ENCODE results near the gene ADAT3.

DNA sequence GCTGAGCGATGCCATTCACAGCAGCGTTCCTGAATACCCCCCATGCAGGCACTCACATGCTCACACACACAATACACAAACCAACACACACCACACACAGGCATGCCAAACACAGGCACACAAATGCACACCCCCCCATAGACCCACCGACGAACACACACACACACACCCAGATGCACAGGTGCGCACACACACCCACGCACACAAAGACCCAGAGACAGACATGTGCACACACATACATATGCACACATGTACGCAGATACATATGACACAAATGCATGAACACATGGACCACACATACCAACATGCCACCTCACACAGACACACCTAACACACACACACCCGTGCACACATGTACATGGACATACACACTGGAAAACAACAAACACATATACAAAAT is 28.7 kb downstream of the ADAT3 start:
- TF ChIP-seq, protein P1, sequence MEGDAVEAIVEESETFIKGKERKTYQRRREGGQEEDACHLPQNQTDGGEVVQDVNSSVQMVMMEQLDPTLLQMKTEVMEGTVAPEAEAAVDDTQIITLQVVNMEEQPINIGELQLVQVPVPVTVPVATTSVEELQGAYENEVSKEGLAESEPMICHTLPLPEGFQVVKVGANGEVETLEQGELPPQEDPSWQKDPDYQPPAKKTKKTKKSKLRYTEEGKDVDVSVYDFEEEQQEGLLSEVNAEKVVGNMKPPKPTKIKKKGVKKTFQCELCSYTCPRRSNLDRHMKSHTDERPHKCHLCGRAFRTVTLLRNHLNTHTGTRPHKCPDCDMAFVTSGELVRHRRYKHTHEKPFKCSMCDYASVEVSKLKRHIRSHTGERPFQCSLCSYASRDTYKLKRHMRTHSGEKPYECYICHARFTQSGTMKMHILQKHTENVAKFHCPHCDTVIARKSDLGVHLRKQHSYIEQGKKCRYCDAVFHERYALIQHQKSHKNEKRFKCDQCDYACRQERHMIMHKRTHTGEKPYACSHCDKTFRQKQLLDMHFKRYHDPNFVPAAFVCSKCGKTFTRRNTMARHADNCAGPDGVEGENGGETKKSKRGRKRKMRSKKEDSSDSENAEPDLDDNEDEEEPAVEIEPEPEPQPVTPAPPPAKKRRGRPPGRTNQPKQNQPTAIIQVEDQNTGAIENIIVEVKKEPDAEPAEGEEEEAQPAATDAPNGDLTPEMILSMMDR (IDR thresholded peaks at IDR 0.05; ENCODE audit: low read depth, low read length, poor library complexity, severe bottlenecking), result no peak
- TF ChIP-seq EZH2phosphoT487 (IDR thresholded peaks at IDR 0.05; ENCODE audit: borderline replicate concordance, low read length), result no peak
